HepG2 (cell line): Measurements from ENCODE around the gene AFF2. TPM values are rescaled to one million over a fixed set of nuclear protein-coding genes. Genes with fewer than 3 reads are reported as not detected.

Source experiments
- ATAC-seq: fragments of 200-7000 bp; cut with Tn5 transposase; 3 replicates; pipeline ENCODE4 v1.9.1; 2020; ENCODE audit warnings: mild to moderate bottlenecking, moderate library complexity
- BruUV-seq: library from RNA; stranded (reverse); fragments of 400-500 nt; replicated peaks from 2 replicates; lab custom pipeline; 2021; lab: Mats Ljungman, UMichigan
- CTCF ChIA-PET: fragments of 300-600 bp; formaldehyde crosslinking; extraction: SDS; loops from one replicate; lab custom pipeline; 2021; ENCODE audit warnings: low total read pairs, inconsistent platforms, low intra/inter-chr PET ratio; lab: Yijun Ruan, JAX
- POLR2A ChIA-PET: fragments of 350-600 bp; sonication (Branson Sonifier 250); formaldehyde crosslinking; loops from one replicate; lab custom pipeline; 2020; ENCODE audit warnings: antibody characterized with exemption, inconsistent platforms; lab: Yijun Ruan, JAX
- DNase-seq: peaks from one replicate; pipeline ENCODE4 v3.0.0-alpha.2; 2015; ENCODE audit warnings: low spot score
- FAIRE-seq: peaks from 3 replicates; lab custom pipeline; 2011; peaks lifted over from hg19 to GRCh38; lab: Jason Lieb, UNC
- H2AFZ ChIP-seq: one replicate; pipeline ENCODE4 v1.6.1; 2011; ENCODE audit warnings: low read length, inconsistent platforms
- H3K27ac ChIP-seq: fragments of 300-600 bp; 3 replicates; pipeline ENCODE4 v1.8.0; 2011; ENCODE audit warnings: mixed run types, mild to moderate bottlenecking, mixed read lengths, low read length, inconsistent platforms; ENCODE audit not compliant: insufficient read depth; ENCODE audit errors: extremely low read length
- H3K27me3 ChIP-seq, 2 experiments: fragments of 200-600 bp in 1 of 2; 2 replicates in 1 of 2; 3 replicates in 1 of 2; pipeline versions ENCODE4 v1.6.0 to v1.8.0; 2011; ENCODE audit warnings: low read length in 2 of 2, mild to moderate bottlenecking in 2 of 2, moderate library complexity in 2 of 2, inconsistent platforms in 1 of 2; ENCODE audit not compliant: insufficient read depth in 2 of 2, control insufficient read depth in 1 of 2
- H3K36me3 ChIP-seq, 2 experiments: fragments of 200-600 bp in 1 of 2; replicated peaks in 1 of 2; 2 replicates in 1 of 2; 3 replicates in 1 of 2; pipeline versions ENCODE4 v1.5.1 to v1.8.0; 2011; ENCODE audit warnings: low read length in 2 of 2, inconsistent platforms in 1 of 2; ENCODE audit not compliant: insufficient read depth in 2 of 2, control insufficient read depth in 1 of 2
- H3K4me1 ChIP-seq: 2 replicates; pipeline ENCODE4 v1.5.1; 2012; ENCODE audit warnings: low read length, inconsistent platforms; ENCODE audit not compliant: insufficient read depth
- H3K4me2 ChIP-seq: 2 replicates; pipeline ENCODE4 v1.6.0; 2011; ENCODE audit warnings: low read depth, low read length, inconsistent platforms
- H3K4me3 ChIP-seq, 3 experiments: fragments of 200-600 bp in 1 of 3; sonication (generic), shearing (Covaris generic) in 1 of 3; replicated peaks in 1 of 3; 2 replicates each; pipeline ENCODE4 v1.5.1; 2011 to 2016; ENCODE audit warnings: low read length in 3 of 3, inconsistent platforms in 2 of 3, low read depth in 2 of 3, mild to moderate bottlenecking in 2 of 3, control low read depth in 1 of 3, mixed read lengths in 1 of 3; ENCODE audit not compliant: insufficient read depth in 1 of 3
- H3K79me2 ChIP-seq: one replicate; pipeline ENCODE4 v1.6.1; 2011; ENCODE audit warnings: low read length, inconsistent platforms; ENCODE audit not compliant: insufficient read depth
- H3K9ac ChIP-seq: 2 replicates; pipeline ENCODE4 v1.6.0; 2011; ENCODE audit warnings: mild to moderate bottlenecking, low read depth, low read length, inconsistent platforms; ENCODE audit not compliant: insufficient read depth
- H3K9me3 ChIP-seq: 2 replicates; pipeline ENCODE4 v1.5.1; 2012; ENCODE audit warnings: mild to moderate bottlenecking, low read length
- H4K20me1 ChIP-seq: 2 replicates; pipeline ENCODE4 v1.6.0; 2011; ENCODE audit warnings: inconsistent platforms, mild to moderate bottlenecking, low read length, moderate library complexity; ENCODE audit not compliant: insufficient read depth
- ARID2 ChIP-seq: sonication (generic); formaldehyde crosslinking; IDR thresholded peaks from 2 replicates; pipeline ENCODE4 v1.8.1; 2022; ENCODE audit warnings: mild to moderate bottlenecking, missing genetic modification reagents, borderline replicate concordance
- ATM ChIP-seq: fragments of 450-650 bp; IDR thresholded peaks from 2 replicates; pipeline ENCODE4 v1.7.1; 2017; ENCODE audit warnings: mild to moderate bottlenecking, borderline replicate concordance
- CENPX ChIP-seq: sonication (generic); formaldehyde crosslinking; IDR thresholded peaks from 2 replicates; pipeline ENCODE4 v1.9.0; 2021; ENCODE audit warnings: mild to moderate bottlenecking, missing genetic modification reagents, moderate library complexity
- CREB1 ChIP-seq, 2 experiments: fragments of 450-650 bp in 1 of 2; IDR thresholded peaks; 2 replicates each; pipeline ENCODE4 v1.6.1; 2016 to 2017; ENCODE audit warnings: control low read depth in 1 of 2, mild to moderate bottlenecking in 1 of 2, missing compliant biosample characterization in 1 of 2, missing genetic modification characterization in 1 of 2
- GTF2F1 ChIP-seq: fragments of 150-350 bp; IDR thresholded peaks from 2 replicates; pipeline ENCODE4 v1.6.1; 2014; ENCODE audit warnings: low read length
- IKZF4 ChIP-seq: sonication (generic); formaldehyde crosslinking; IDR thresholded peaks from 2 replicates; pipeline ENCODE4 v1.5.1; 2020; ENCODE audit warnings: borderline replicate concordance, mild to moderate bottlenecking, low read depth, missing genetic modification reagents; ENCODE audit errors: not compliant biosample characterization
- JUN ChIP-seq: sonication (generic); formaldehyde crosslinking; IDR thresholded peaks from 2 replicates; pipeline ENCODE4 v1.4.0; 2020; ENCODE audit warnings: mild to moderate bottlenecking, missing genetic modification reagents
- MED13 ChIP-seq: sonication (generic); formaldehyde crosslinking; IDR thresholded peaks from 2 replicates; pipeline ENCODE4 v1.5.0; 2020; ENCODE audit warnings: missing genetic modification reagents
- MTA1 ChIP-seq: sonication (generic); formaldehyde crosslinking; IDR thresholded peaks from 2 replicates; pipeline ENCODE4 v1.4.0; 2020; ENCODE audit warnings: missing genetic modification reagents, mild to moderate bottlenecking, borderline replicate concordance
- POGZ ChIP-seq: sonication (generic); formaldehyde crosslinking; IDR thresholded peaks from 2 replicates; pipeline ENCODE4 v1.4.0; 2020; ENCODE audit warnings: mild to moderate bottlenecking, missing genetic modification reagents
- TBL1XR1 ChIP-seq: fragments of 150-350 bp; IDR thresholded peaks from 2 replicates; pipeline ENCODE4 v1.6.1; 2014; ENCODE audit warnings: borderline replicate concordance, low read length; ENCODE audit not compliant: partially characterized antibody
- XBP1 ChIP-seq: sonication (generic); formaldehyde crosslinking; IDR thresholded peaks from 2 replicates; pipeline ENCODE4 v1.5.0; 2020; ENCODE audit warnings: missing genetic modification reagents
- ZNF30 ChIP-seq: sonication (generic); formaldehyde crosslinking; IDR thresholded peaks from 2 replicates; pipeline ENCODE4 v1.5.0; 2020; ENCODE audit warnings: mild to moderate bottlenecking, missing genetic modification reagents
- ZNF556 ChIP-seq: sonication (generic); formaldehyde crosslinking; IDR thresholded peaks from 2 replicates; pipeline ENCODE4 v1.4.0; 2020; ENCODE audit warnings: mild to moderate bottlenecking, missing genetic modification reagents, borderline replicate concordance
- ZNF564 ChIP-seq: sonication (generic); formaldehyde crosslinking; IDR thresholded peaks from 2 replicates; pipeline ENCODE4 v1.8.1; 2023; ENCODE audit warnings: mild to moderate bottlenecking, missing genetic modification reagents
- WGBS: methylation state at CpG from one replicate; pipeline ENCODE4 v1.1.6; 2017; ENCODE audit warnings: low lambda C conversion rate; 5-methylcytosine and 5-hydroxymethylcytosine counted together
- in situ Hi-C: cut with HindIII; loops from 2 replicates; pipeline ENCODE4 v1.10.0; 2017; ENCODE audit warnings: low pct_unique_long_range_greater_than_20kb; ENCODE audit not compliant: extremely low pct_ligation_motif_present
- intact Hi-C: fragments of 100-400 bp; cut with micrococcal nuclease; formaldehyde crosslinking; loops from one replicate; pipeline ENCODE4 v1.10.0; 2022; ENCODE audit not compliant: unreplicated experiment
- polyA plus RNA-seq, 8 experiments: library from polyadenylated mRNA; depleted of rRNA in 3 of 8; stranded (reverse) in 7 of 8; unstranded in 1 of 8; fragments of >200 nt; fragmentation: Illumina TruSeq in 4 of 8; extraction: Trizol in 4 of 8; gene quantifications; 2 replicates each; pipeline versions ENCODE4 v1.2.1 to v1.2.3, GENCODE V29; 2011 to 2016; ENCODE audit warnings: low read depth in 4 of 8, missing spikeins in 1 of 8, mixed read lengths in 1 of 8; ENCODE audit not compliant: insufficient read depth in 1 of 8
- total RNA-seq, 5 experiments: library from RNA; depleted of rRNA; stranded (reverse); fragments of >200 nt; fragmentation: Illumina TruSeq; extraction: Trizol; gene quantifications; 2 replicates each; pipeline ENCODE4 v1.2.3, GENCODE V29; 2016; ENCODE audit warnings: low read depth in 1 of 5
- TF ChIP-seq, protein P1 (sequence below): IDR thresholded peaks from 2 replicates; pipeline ENCODE4 v1.6.1; 2012; ENCODE audit warnings: low read length, improper control_type of control experiment
- TF ChIP-seq, protein P2 (sequence below): sonication (generic); formaldehyde crosslinking; IDR thresholded peaks from 2 replicates; pipeline ENCODE4 v1.8.0; 2022; ENCODE audit warnings: missing genetic modification reagents, mild to moderate bottlenecking, inconsistent platforms, borderline replicate concordance
- TF ChIP-seq, protein P3 (sequence below): sonication (generic); formaldehyde crosslinking; IDR thresholded peaks from 2 replicates; pipeline ENCODE4 v1.4.0; 2020; ENCODE audit warnings: missing genetic modification reagents

The AFF2 gene
- total and polyA plus RNA-seq, 2 of the 13 experiments (the other 11 are each of a cell fraction or from before 2014, with no cell fraction given) = not detected

DNA sequence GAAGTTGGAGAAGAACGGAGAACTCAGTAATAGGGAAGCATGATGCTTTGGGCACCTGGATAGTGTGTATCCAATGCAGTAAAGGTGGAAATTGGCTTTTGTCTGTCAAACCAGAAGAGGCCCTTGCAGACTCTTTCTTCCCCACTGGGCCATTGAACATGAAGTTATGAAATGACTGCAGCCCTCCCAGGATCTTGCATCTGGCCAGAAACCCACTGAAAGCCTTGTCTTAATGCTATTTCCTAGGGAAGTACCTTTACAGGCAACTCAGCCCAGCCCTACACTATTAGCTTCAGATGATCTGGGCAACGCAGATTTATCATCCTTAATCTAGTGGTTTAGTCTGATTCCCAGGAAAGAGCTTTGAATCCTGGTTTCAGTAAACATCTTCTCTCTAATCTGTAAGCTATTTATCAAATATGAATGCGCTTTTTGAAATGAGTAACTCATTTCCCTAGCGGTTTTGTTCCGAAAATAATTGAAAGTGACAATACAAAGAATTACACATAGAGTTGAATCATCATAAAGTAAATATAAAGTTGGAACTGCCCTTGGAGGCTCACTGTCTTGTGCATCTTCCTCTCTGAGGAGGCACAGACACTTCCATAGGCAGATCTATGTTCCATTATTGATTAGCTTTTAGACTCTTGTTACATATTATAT, 540.6 kb downstream of the AFF2 start (continued):
- TF ChIP-seq CREB1 (IDR thresholded peaks at IDR 0.05) = no peak
- TF ChIP-seq CREB1 (CRISPR knock-in tag; IDR thresholded peaks at IDR 0.05) = no peak
- no peak for TF ChIP-seq ZNF564
- TF ChIP-seq, protein P1, sequence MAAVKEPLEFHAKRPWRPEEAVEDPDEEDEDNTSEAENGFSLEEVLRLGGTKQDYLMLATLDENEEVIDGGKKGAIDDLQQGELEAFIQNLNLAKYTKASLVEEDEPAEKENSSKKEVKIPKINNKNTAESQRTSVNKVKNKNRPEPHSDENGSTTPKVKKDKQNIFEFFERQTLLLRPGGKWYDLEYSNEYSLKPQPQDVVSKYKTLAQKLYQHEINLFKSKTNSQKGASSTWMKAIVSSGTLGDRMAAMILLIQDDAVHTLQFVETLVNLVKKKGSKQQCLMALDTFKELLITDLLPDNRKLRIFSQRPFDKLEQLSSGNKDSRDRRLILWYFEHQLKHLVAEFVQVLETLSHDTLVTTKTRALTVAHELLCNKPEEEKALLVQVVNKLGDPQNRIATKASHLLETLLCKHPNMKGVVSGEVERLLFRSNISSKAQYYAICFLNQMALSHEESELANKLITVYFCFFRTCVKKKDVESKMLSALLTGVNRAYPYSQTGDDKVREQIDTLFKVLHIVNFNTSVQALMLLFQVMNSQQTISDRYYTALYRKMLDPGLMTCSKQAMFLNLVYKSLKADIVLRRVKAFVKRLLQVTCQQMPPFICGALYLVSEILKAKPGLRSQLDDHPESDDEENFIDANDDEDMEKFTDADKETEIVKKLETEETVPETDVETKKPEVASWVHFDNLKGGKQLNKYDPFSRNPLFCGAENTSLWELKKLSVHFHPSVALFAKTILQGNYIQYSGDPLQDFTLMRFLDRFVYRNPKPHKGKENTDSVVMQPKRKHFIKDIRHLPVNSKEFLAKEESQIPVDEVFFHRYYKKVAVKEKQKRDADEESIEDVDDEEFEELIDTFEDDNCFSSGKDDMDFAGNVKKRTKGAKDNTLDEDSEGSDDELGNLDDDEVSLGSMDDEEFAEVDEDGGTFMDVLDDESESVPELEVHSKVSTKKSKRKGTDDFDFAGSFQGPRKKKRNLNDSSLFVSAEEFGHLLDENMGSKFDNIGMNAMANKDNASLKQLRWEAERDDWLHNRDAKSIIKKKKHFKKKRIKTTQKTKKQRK = no peak
- TF ChIP-seq XBP1 (CRISPR knock-in tag) = no peak

DNA sequence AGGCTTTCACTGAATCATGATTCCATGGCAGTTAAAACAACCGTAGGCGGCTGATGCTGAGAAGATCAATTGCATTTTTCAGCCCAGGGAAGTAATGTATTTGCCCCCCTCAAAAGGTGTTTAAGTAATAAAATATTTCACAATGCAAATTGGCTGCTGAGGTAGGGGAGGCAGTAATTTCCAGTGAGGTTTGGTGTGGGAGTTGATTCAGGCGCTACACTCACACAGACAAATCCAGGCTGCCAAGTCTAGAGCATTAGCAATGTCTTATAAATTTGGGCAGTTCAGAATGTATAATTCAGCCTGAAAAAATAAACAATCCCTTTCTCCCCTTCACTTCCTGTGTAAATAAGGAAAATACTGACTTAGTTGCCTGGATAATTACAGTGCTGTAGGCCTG, 543.0 kb downstream of the AFF2 start:
- Histone ChIP-seq H3K9me3 (no peaks in the 10 kb centered on the region), H3K4me3 (no peak overlapping the region), H2AFZ (no peak overlapping the region), H3K27ac (no peak overlapping the region), H3K27me3 (no peaks in the 10 kb centered on the region), H3K79me2 (no peaks in the 10 kb centered on the region), H4K20me1 (no peaks in the 10 kb centered on the region)
- 63% methylated on average over 3 of the region's 3 CpGs for WGBS
- DNase-seq (no peak), FAIRE-seq (no peak), ATAC-seq (no peak)
- POLR2A ChIA-PET = no interaction called here
- in situ Hi-C loops = no loop called here
- BruUV-seq = no TSS peak
- TF ChIP-seq JUN (CRISPR knock-in tag) = no peak
- no peak for TF ChIP-seq ATM
- TF ChIP-seq GTF2F1 = no peak
- TF ChIP-seq IKZF4 (CRISPR knock-in tag) = no peak
- TF ChIP-seq MED13 (CRISPR knock-in tag) = no peak
- no peak for TF ChIP-seq MTA1 (CRISPR knock-in tag)
- TF ChIP-seq, protein P2, sequence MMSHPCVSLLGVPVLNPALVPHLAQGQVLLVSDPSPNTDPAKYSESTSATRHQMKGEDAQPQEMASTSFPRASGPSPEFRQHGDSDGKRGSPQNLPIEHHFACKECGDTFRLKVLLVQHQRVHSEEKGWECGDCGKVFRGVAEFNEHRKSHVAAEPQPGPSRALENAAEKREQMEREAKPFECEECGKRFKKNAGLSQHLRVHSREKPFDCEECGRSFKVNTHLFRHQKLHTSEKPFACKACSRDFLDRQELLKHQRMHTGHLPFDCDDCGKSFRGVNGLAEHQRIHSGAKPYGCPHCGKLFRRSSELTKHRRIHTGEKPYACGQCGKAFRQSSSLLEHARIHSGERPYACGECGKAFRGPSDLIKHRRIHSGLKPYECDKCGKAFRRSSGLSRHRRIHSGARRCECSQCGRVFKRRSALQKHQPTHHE (CRISPR knock-in tag) = no peak
- no peak for TF ChIP-seq CENPX
- TF ChIP-seq ZNF30 (CRISPR knock-in tag) = no peak
- TF ChIP-seq, protein P3, sequence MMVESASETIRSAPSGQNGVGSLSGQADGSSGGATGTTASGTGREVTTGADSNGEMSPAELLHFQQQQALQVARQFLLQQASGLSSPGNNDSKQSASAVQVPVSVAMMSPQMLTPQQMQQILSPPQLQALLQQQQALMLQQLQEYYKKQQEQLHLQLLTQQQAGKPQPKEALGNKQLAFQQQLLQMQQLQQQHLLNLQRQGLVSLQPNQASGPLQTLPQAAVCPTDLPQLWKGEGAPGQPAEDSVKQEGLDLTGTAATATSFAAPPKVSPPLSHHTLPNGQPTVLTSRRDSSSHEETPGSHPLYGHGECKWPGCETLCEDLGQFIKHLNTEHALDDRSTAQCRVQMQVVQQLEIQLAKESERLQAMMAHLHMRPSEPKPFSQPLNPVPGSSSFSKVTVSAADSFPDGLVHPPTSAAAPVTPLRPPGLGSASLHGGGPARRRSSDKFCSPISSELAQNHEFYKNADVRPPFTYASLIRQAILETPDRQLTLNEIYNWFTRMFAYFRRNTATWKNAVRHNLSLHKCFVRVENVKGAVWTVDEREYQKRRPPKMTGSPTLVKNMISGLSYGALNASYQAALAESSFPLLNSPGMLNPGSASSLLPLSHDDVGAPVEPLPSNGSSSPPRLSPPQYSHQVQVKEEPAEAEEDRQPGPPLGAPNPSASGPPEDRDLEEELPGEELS (CRISPR knock-in tag) = no peak
- no peak for TF ChIP-seq TBL1XR1
- no peak for TF ChIP-seq ARID2 (CRISPR knock-in tag)
- no peak for TF ChIP-seq ZNF556 (CRISPR knock-in tag)
- no peak for TF ChIP-seq POGZ (CRISPR knock-in tag)
- TF ChIP-seq, all 625 proteins: peak for 0
- H3K4me2 ChIP-seq = no peak overlapping the region
- H3K36me3 ChIP-seq = no peaks in the 10 kb centered on the region
- intact Hi-C loops = no loop called here
- no peak overlapping the region for H3K9ac ChIP-seq
- CTCF ChIA-PET = no interaction called here
- no peaks in the 10 kb centered on the region for H3K4me1 ChIP-seq
